ENCODE measurements around the gene RNF225. TPM values are rescaled to one million over a fixed set of nuclear protein-coding genes. Genes with fewer than 3 reads are reported as not detected.
A peak's percentile ranks its signal among the peaks of the same experiment; 100 is the strongest.

RNF225 gene
- total and polyA plus RNA-seq, 2 donors (not counting 3 experiments of a cell fraction or from before 2014, with no cell fraction given): 0.58 TPM; not detected in 1

DNA sequence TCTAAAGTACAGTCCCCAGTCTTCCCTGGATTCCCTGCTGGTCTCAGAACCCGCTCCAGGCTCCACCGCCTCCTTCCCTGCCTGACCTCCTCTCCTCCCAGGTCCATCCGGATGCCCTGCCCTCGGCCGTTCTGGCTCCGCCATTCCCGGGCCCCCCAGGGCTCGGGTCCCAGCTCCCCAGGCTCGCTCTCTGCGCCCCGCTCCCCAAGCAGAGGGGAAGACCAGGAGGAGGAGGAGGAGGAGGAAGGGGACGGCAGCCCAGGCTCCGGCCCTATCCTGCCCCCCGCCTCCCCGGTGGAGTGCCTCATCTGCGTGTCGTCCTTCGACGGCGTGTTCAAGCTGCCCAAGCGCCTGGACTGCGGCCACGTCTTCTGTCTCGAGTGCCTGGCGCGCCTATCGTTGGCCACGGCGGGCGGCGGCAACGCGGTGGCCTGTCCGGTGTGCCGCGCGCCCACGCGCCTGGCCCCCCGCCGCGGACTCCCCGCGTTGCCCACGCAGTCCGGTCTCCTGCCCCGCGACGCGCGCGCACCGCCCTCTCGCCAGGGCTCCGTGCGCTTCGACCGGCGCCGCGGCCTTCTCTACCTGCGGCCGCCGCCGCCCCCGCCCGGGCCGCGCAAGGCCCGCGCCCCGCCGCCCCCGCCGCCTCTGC lies 647 bp downstream of the RNF225 start:
- H3K9me1 ChIP-seq (replicated peaks; ENCODE audit: control insufficient read depth, extremely low read depth, insufficient read depth, low read length): no peaks in the 10 kb centered on the region
- dilution Hi-C loops (cut with MboI; ENCODE audit: extremely low pct_ligation_motif_present, low sequenced_read_pairs): no loop called here
- H4K20me1 ChIP-seq (replicated peaks; ENCODE audit: control insufficient read depth, extremely low read depth, insufficient read depth, low read length): no peaks in the 10 kb centered on the region
- H3K36me3 ChIP-seq (ENCODE audit: control insufficient read depth in 2 of 2, extremely low read depth in 1 of 2, insufficient read depth in 2 of 2, low read length in 2 of 2): peaks cover 6 to 21% of the 10 kb centered on the region in 2 experiments
- no peak overlapping the region for H3K4me3 ChIP-seq (replicated peaks in 1 of 3; ENCODE audit: insufficient read depth in 1 of 3, low read depth in 1 of 3, low read length in 3 of 3)
- FAIRE-seq (no peak), DNase-seq (ENCODE audit: low read depth, low spot score) (no peak)
- no peak overlapping the region for H2AFZ ChIP-seq (ENCODE audit: low read depth, low read length)
- BruUV-seq (replicated peaks): no TSS peak
- no peak overlapping the region for H3K27ac ChIP-seq (ENCODE audit: insufficient read depth, low read depth, low read length)
- no peak overlapping the region for H3K4me2 ChIP-seq (ENCODE audit: insufficient read depth, low read length)
- H3K9ac ChIP-seq (replicated peaks; ENCODE audit: extremely low read depth, insufficient read depth, low read length): no peak overlapping the region
- ChIA-PET POLR2A (no interaction called here), CTCF (no interaction called here)
- H3K9me3 ChIP-seq (replicated peaks; ENCODE audit: control insufficient read depth, insufficient read depth, low read length): no peaks in the 10 kb centered on the region
- no peaks in the 10 kb centered on the region for H3K27me3 ChIP-seq (ENCODE audit: control insufficient read depth in 2 of 2, insufficient read depth in 2 of 2, low read length in 2 of 2)
- peaks cover 4% of the 10 kb centered on the region for H3K79me2 ChIP-seq (ENCODE audit: control insufficient read depth, insufficient read depth, low read length)
- intact Hi-C loops (cut with micrococcal nuclease): loop anchor here (1.0 kb wide), 1 partner anchor 9 kb away; the partner anchor contains the start of gene RPS5
- no peak for TF ChIP-seq MYC (IDR thresholded peaks at IDR 0.05; ENCODE audit: low read depth, low read length)
- TF ChIP-seq EZH2 (IDR thresholded peaks at IDR 0.05; ENCODE audit: borderline replicate concordance, low read depth, low read length, severe bottlenecking): peak; percentile 90
- H3K4me1 ChIP-seq (ENCODE audit: control insufficient read depth, extremely low read depth, insufficient read depth, low read length): peaks cover 7% of the 10 kb centered on the region

- intact Hi-C loops (cut with micrococcal nuclease) (no loop called here), dilution Hi-C loops (cut with MboI; ENCODE audit: extremely low pct_ligation_motif_present, low sequenced_read_pairs) (no loop called here)
- H2AFZ ChIP-seq (ENCODE audit: low read depth, low read length): no peak overlapping the region
- CTCF ChIA-PET: no interaction called here
- H3K27ac ChIP-seq (ENCODE audit: insufficient read depth, low read depth, low read length): no peak overlapping the region
- H3K79me2 ChIP-seq (ENCODE audit: control insufficient read depth, insufficient read depth, low read length): peaks cover 3% of the 10 kb centered on the region
- no peak overlapping the region for H3K4me2 ChIP-seq (ENCODE audit: insufficient read depth, low read length)
- H4K20me1 ChIP-seq (replicated peaks; ENCODE audit: control insufficient read depth, extremely low read depth, insufficient read depth, low read length): no peaks in the 10 kb centered on the region
- TF ChIP-seq, protein P1, sequence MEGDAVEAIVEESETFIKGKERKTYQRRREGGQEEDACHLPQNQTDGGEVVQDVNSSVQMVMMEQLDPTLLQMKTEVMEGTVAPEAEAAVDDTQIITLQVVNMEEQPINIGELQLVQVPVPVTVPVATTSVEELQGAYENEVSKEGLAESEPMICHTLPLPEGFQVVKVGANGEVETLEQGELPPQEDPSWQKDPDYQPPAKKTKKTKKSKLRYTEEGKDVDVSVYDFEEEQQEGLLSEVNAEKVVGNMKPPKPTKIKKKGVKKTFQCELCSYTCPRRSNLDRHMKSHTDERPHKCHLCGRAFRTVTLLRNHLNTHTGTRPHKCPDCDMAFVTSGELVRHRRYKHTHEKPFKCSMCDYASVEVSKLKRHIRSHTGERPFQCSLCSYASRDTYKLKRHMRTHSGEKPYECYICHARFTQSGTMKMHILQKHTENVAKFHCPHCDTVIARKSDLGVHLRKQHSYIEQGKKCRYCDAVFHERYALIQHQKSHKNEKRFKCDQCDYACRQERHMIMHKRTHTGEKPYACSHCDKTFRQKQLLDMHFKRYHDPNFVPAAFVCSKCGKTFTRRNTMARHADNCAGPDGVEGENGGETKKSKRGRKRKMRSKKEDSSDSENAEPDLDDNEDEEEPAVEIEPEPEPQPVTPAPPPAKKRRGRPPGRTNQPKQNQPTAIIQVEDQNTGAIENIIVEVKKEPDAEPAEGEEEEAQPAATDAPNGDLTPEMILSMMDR (IDR thresholded peaks at IDR 0.05; ENCODE audit: extremely low read depth in 1 of 2, insufficient read depth in 1 of 2, low read depth in 1 of 2, low read length in 2 of 2): no peak
- TF ChIP-seq GATA2 (IDR thresholded peaks at IDR 0.05; ENCODE audit: insufficient read depth, insufficient read length, low read depth, low read length) (no peak), JUN (IDR thresholded peaks at IDR 0.05; ENCODE audit: borderline replicate concordance, insufficient read depth, insufficient read length, low read depth) (no peak), POLR2A (IDR thresholded peaks at IDR 0.05; ENCODE audit: low read depth, low read length) (no peak), FOS (IDR thresholded peaks at IDR 0.05; ENCODE audit: borderline replicate concordance, insufficient read depth, low read length) (no peak), MAX (IDR thresholded peaks at IDR 0.05; ENCODE audit: insufficient read depth, insufficient read length) (no peak), POLR2AphosphoS5 (IDR thresholded peaks at IDR 0.05; ENCODE audit: insufficient read depth, low read depth, low read length) (no peak), EZH2 (IDR thresholded peaks at IDR 0.05; ENCODE audit: borderline replicate concordance, low read depth, low read length, severe bottlenecking) (no peak), MYC (IDR thresholded peaks at IDR 0.05; ENCODE audit: low read depth, low read length) (no peak)
- BruUV-seq (replicated peaks): no TSS peak
- POLR2A ChIA-PET: no interaction called here
- H3K36me3 ChIP-seq (ENCODE audit: control insufficient read depth in 2 of 2, extremely low read depth in 1 of 2, insufficient read depth in 2 of 2, low read length in 2 of 2): peaks cover 6 to 21% of the 10 kb centered on the region in 2 experiments
- H3K9ac ChIP-seq (replicated peaks; ENCODE audit: extremely low read depth, insufficient read depth, low read length): no peak overlapping the region
- DNase-seq (ENCODE audit: low read depth, low spot score) (no peak), FAIRE-seq (no peak)
- H3K9me1 ChIP-seq (replicated peaks; ENCODE audit: control insufficient read depth, extremely low read depth, insufficient read depth, low read length): no peaks in the 10 kb centered on the region
- no peaks in the 10 kb centered on the region for H3K9me3 ChIP-seq (replicated peaks; ENCODE audit: control insufficient read depth, insufficient read depth, low read length)
- H3K4me1 ChIP-seq (ENCODE audit: control insufficient read depth, extremely low read depth, insufficient read depth, low read length): peaks cover 8% of the 10 kb centered on the region
- no peak overlapping the region for H3K4me3 ChIP-seq (replicated peaks in 1 of 3; ENCODE audit: insufficient read depth in 1 of 3, low read depth in 1 of 3, low read length in 3 of 3)
- no peaks in the 10 kb centered on the region for H3K27me3 ChIP-seq (ENCODE audit: control insufficient read depth in 2 of 2, insufficient read depth in 2 of 2, low read length in 2 of 2)
These were observed 1.5 kb downstream of the RNF225 start for GRCh38 chr19:58396691-58397532.

Measured in endothelial cell of umbilical vein (primary cell).